ENCODE results near the gene CEPT1. TPM values are rescaled to one million over a fixed set of nuclear protein-coding genes. Genes with fewer than 3 reads are reported as not detected.

The CEPT1 gene
- total and polyA plus RNA-seq, 9 of the 15 experiments (the other 6 are each of a cell fraction or from before 2014, with no cell fraction given), result 24.4 to 72.6 (median 42.4) TPM

- TF ChIP-seq ZNF75A (CRISPR knock-in tag; IDR thresholded peaks at IDR 0.05), result peak; percentile 57; the same call in 1 of the 2 replicates
- no peak for TF ChIP-seq ZNF143 (CRISPR knock-in tag; IDR thresholded peaks at IDR 0.05)
- TF ChIP-seq ZNF586 (CRISPR knock-in tag; conservative IDR thresholded peaks at IDR 0.05), result no peak
- no peak for TF ChIP-seq CEBPZ (IDR thresholded peaks at IDR 0.05; ENCODE audit: borderline replicate concordance, low read depth, low read length)
- peak; percentile 46; the same call in 1 of the 2 replicates for TF ChIP-seq NFIX (CRISPR knock-in tag; IDR thresholded peaks at IDR 0.05; ENCODE audit: low read depth)
- no peak for TF ChIP-seq RBFOX2 (IDR thresholded peaks at IDR 0.05; ENCODE audit: low read depth, low read length)
- no peak for TF ChIP-seq PURB (CRISPR knock-in tag; IDR thresholded peaks at IDR 0.05; ENCODE audit: low read depth)
- no peak for TF ChIP-seq ZNF165 (CRISPR knock-in tag; IDR thresholded peaks at IDR 0.05; ENCODE audit: borderline replicate concordance)
- no peak for TF ChIP-seq SRSF3 (IDR thresholded peaks at IDR 0.05; ENCODE audit: insufficient read depth, low read length)
- TF ChIP-seq ZNF133 (CRISPR knock-in tag; IDR thresholded peaks at IDR 0.05), result no peak
- TF ChIP-seq MCM7 (IDR thresholded peaks at IDR 0.05), result no peak
- TF ChIP-seq MLX (CRISPR knock-in tag; conservative IDR thresholded peaks at IDR 0.05), result no peak
- peak; percentile 70; the same call in 1 of the 2 replicates for TF ChIP-seq MTA3 (IDR thresholded peaks at IDR 0.05; ENCODE audit: borderline replicate concordance)
- no peak for TF ChIP-seq DNMT1 (IDR thresholded peaks at IDR 0.05)
- TF ChIP-seq PRMT5 (CRISPR knock-in tag; IDR thresholded peaks at IDR 0.05), result no peak
- no peak for TF ChIP-seq SP1 (CRISPR knock-in tag; IDR thresholded peaks at IDR 0.05)
- peak; percentile 94 for TF ChIP-seq HEY1 (CRISPR knock-in tag; IDR thresholded peaks at IDR 0.05; ENCODE audit: borderline replicate concordance)
- peak; percentile 93 for TF ChIP-seq ZNF175 (CRISPR knock-in tag; IDR thresholded peaks at IDR 0.05; ENCODE audit: low read depth)
- TF ChIP-seq POLR2A (conservative IDR thresholded peaks at IDR 0.05), result no peak
- no peak for TF ChIP-seq ZC3H11A (IDR thresholded peaks at IDR 0.05; ENCODE audit: low read depth, low read length)
Observed at GRCh38 chr1:111161843-111162487, 21.9 kb downstream of the CEPT1 start (continued).

Data from K562 (cell line).